ENCODE results near the gene SMIM41.

DNA sequence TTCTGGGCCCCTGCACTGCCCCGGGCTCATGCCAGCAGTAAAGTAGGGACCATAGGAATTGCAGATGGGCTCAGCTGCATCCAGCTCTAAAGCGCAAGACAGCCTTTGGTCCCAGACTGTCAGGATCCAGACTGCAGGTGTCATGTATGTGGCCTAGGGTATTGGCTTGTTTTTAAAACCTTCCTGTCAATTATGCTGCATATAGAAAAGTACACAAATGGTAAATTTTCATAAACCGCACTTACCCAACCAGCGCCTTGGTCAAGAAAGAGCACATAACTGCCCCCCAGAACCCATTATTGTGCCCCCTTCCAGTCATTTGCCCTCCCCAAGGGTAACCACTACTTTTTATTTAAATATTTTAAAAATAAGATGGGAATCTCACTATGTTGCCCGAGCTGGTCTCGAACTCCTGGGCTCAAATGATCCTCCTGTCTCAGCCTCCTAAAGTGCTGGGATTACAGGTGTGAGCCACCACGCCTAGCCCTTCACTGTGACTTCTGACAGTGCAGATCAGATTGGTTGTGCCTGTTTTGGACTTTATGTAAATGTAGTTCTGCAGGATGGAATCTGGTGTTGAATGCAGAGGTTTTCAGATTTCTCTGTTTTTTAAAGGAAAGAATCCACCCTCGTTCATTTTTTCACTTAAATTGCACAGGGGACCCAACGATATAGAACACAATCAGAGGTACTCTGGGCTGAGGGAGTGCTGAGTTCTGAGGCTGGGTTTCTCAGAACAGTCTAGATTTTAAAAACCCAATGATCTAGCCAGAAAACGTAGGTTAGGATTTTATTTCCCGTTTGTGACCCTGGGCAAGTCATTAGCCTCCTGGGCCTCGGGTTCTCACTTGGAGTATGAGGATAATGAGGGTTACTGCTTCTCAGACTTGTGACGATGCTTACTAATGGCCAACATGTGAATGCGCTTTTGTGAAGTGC is 21.6 kb upstream of the SMIM41 start:
- TF ChIP-seq POLR2A (IDR thresholded peaks at IDR 0.05) (no peak), EP300 (IDR thresholded peaks at IDR 0.05) (no peak), POLR2AphosphoS5 (IDR thresholded peaks at IDR 0.05) (peak in 2 of 4 donors; percentile 36 to 47)
- TF ChIP-seq, protein P1, sequence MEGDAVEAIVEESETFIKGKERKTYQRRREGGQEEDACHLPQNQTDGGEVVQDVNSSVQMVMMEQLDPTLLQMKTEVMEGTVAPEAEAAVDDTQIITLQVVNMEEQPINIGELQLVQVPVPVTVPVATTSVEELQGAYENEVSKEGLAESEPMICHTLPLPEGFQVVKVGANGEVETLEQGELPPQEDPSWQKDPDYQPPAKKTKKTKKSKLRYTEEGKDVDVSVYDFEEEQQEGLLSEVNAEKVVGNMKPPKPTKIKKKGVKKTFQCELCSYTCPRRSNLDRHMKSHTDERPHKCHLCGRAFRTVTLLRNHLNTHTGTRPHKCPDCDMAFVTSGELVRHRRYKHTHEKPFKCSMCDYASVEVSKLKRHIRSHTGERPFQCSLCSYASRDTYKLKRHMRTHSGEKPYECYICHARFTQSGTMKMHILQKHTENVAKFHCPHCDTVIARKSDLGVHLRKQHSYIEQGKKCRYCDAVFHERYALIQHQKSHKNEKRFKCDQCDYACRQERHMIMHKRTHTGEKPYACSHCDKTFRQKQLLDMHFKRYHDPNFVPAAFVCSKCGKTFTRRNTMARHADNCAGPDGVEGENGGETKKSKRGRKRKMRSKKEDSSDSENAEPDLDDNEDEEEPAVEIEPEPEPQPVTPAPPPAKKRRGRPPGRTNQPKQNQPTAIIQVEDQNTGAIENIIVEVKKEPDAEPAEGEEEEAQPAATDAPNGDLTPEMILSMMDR (IDR thresholded peaks at IDR 0.05): no peak

Measured in sigmoid colon (tissue), 4 donors.